HepG2 (cell line): Measurements from ENCODE around the gene GLYR1. TPM values are rescaled to one million over a fixed set of nuclear protein-coding genes. Genes with fewer than 3 reads are reported as not detected.

Source experiments
- ATAC-seq: fragments of 200-7000 bp; cut with Tn5 transposase; 3 replicates; pipeline ENCODE4 v1.9.1; 2020; ENCODE audit warnings: mild to moderate bottlenecking, moderate library complexity
- BruUV-seq: library from RNA; stranded (reverse); fragments of 400-500 nt; replicated peaks from 2 replicates; lab custom pipeline; 2021; lab: Mats Ljungman, UMichigan
- CTCF ChIA-PET: fragments of 300-600 bp; formaldehyde crosslinking; extraction: SDS; loops from one replicate; lab custom pipeline; 2021; ENCODE audit warnings: low total read pairs, inconsistent platforms, low intra/inter-chr PET ratio; lab: Yijun Ruan, JAX
- POLR2A ChIA-PET: fragments of 350-600 bp; sonication (Branson Sonifier 250); formaldehyde crosslinking; loops from one replicate; lab custom pipeline; 2020; ENCODE audit warnings: antibody characterized with exemption, inconsistent platforms; lab: Yijun Ruan, JAX
- DNase-seq: peaks from one replicate; pipeline ENCODE4 v3.0.0-alpha.2; 2015; ENCODE audit warnings: low spot score
- FAIRE-seq: peaks from 3 replicates; lab custom pipeline; 2011; peaks lifted over from hg19 to GRCh38; lab: Jason Lieb, UNC
- H2AFZ ChIP-seq: one replicate; pipeline ENCODE4 v1.6.1; 2011; ENCODE audit warnings: low read length, inconsistent platforms
- H3K27ac ChIP-seq: fragments of 300-600 bp; 3 replicates; pipeline ENCODE4 v1.8.0; 2011; ENCODE audit warnings: mixed run types, mild to moderate bottlenecking, mixed read lengths, low read length, inconsistent platforms; ENCODE audit not compliant: insufficient read depth; ENCODE audit errors: extremely low read length
- H3K27me3 ChIP-seq, 2 experiments: fragments of 200-600 bp in 1 of 2; 2 replicates in 1 of 2; 3 replicates in 1 of 2; pipeline versions ENCODE4 v1.6.0 to v1.8.0; 2011; ENCODE audit warnings: low read length in 2 of 2, mild to moderate bottlenecking in 2 of 2, moderate library complexity in 2 of 2, inconsistent platforms in 1 of 2; ENCODE audit not compliant: insufficient read depth in 2 of 2, control insufficient read depth in 1 of 2
- H3K36me3 ChIP-seq, 2 experiments: fragments of 200-600 bp in 1 of 2; replicated peaks in 1 of 2; 2 replicates in 1 of 2; 3 replicates in 1 of 2; pipeline versions ENCODE4 v1.5.1 to v1.8.0; 2011; ENCODE audit warnings: low read length in 2 of 2, inconsistent platforms in 1 of 2; ENCODE audit not compliant: insufficient read depth in 2 of 2, control insufficient read depth in 1 of 2
- H3K4me1 ChIP-seq: 2 replicates; pipeline ENCODE4 v1.5.1; 2012; ENCODE audit warnings: low read length, inconsistent platforms; ENCODE audit not compliant: insufficient read depth
- H3K4me2 ChIP-seq: 2 replicates; pipeline ENCODE4 v1.6.0; 2011; ENCODE audit warnings: low read depth, low read length, inconsistent platforms
- H3K4me3 ChIP-seq, 3 experiments: fragments of 200-600 bp in 1 of 3; sonication (generic), shearing (Covaris generic) in 1 of 3; replicated peaks in 1 of 3; 2 replicates each; pipeline ENCODE4 v1.5.1; 2011 to 2016; ENCODE audit warnings: low read length in 3 of 3, inconsistent platforms in 2 of 3, low read depth in 2 of 3, mild to moderate bottlenecking in 2 of 3, control low read depth in 1 of 3, mixed read lengths in 1 of 3; ENCODE audit not compliant: insufficient read depth in 1 of 3
- H3K79me2 ChIP-seq: one replicate; pipeline ENCODE4 v1.6.1; 2011; ENCODE audit warnings: low read length, inconsistent platforms; ENCODE audit not compliant: insufficient read depth
- H3K9ac ChIP-seq: 2 replicates; pipeline ENCODE4 v1.6.0; 2011; ENCODE audit warnings: mild to moderate bottlenecking, low read depth, low read length, inconsistent platforms; ENCODE audit not compliant: insufficient read depth
- H3K9me3 ChIP-seq: 2 replicates; pipeline ENCODE4 v1.5.1; 2012; ENCODE audit warnings: mild to moderate bottlenecking, low read length
- H4K20me1 ChIP-seq: 2 replicates; pipeline ENCODE4 v1.6.0; 2011; ENCODE audit warnings: inconsistent platforms, mild to moderate bottlenecking, low read length, moderate library complexity; ENCODE audit not compliant: insufficient read depth
- AGO2 ChIP-seq: fragments of 200-400 bp; formaldehyde crosslinking; optimal IDR thresholded peaks from 2 replicates; pipeline ENCODE3; 2017; ENCODE audit warnings: mild to moderate bottlenecking, low read depth, low read length, moderate library complexity
- GABPB1 ChIP-seq: IDR thresholded peaks from 2 replicates; pipeline ENCODE4 v1.6.1; 2016; ENCODE audit warnings: mild to moderate bottlenecking, missing genetic modification reagents, moderate library complexity, missing compliant biosample characterization
- SNAI1 ChIP-seq: sonication (generic); formaldehyde crosslinking; IDR thresholded peaks from 2 replicates; pipeline ENCODE4 v1.5.0; 2020; ENCODE audit warnings: mild to moderate bottlenecking, missing genetic modification reagents, borderline replicate concordance
- ZNF121 ChIP-seq: sonication (generic); formaldehyde crosslinking; IDR thresholded peaks from 2 replicates; pipeline ENCODE4 v1.5.0; 2020; ENCODE audit warnings: mild to moderate bottlenecking, missing genetic modification reagents
- ZNF263 ChIP-seq: sonication (generic); formaldehyde crosslinking; IDR thresholded peaks from 2 replicates; pipeline ENCODE4 v1.4.0; 2020; ENCODE audit warnings: missing genetic modification reagents
- WGBS: methylation state at CpG from one replicate; pipeline ENCODE4 v1.1.6; 2017; ENCODE audit warnings: low lambda C conversion rate; 5-methylcytosine and 5-hydroxymethylcytosine counted together
- in situ Hi-C: cut with HindIII; loops from 2 replicates; pipeline ENCODE4 v1.10.0; 2017; ENCODE audit warnings: low pct_unique_long_range_greater_than_20kb; ENCODE audit not compliant: extremely low pct_ligation_motif_present
- intact Hi-C: fragments of 100-400 bp; cut with micrococcal nuclease; formaldehyde crosslinking; loops from one replicate; pipeline ENCODE4 v1.10.0; 2022; ENCODE audit not compliant: unreplicated experiment
- polyA plus RNA-seq, 8 experiments: library from polyadenylated mRNA; depleted of rRNA in 3 of 8; stranded (reverse) in 7 of 8; unstranded in 1 of 8; fragments of >200 nt; fragmentation: Illumina TruSeq in 4 of 8; extraction: Trizol in 4 of 8; gene quantifications; 2 replicates each; pipeline versions ENCODE4 v1.2.1 to v1.2.3, GENCODE V29; 2011 to 2016; ENCODE audit warnings: low read depth in 4 of 8, missing spikeins in 1 of 8, mixed read lengths in 1 of 8; ENCODE audit not compliant: insufficient read depth in 1 of 8
- total RNA-seq, 5 experiments: library from RNA; depleted of rRNA; stranded (reverse); fragments of >200 nt; fragmentation: Illumina TruSeq; extraction: Trizol; gene quantifications; 2 replicates each; pipeline ENCODE4 v1.2.3, GENCODE V29; 2016; ENCODE audit warnings: low read depth in 1 of 5
- TF ChIP-seq, protein P1 (sequence below): sonication (generic); formaldehyde crosslinking; conservative IDR thresholded peaks from 2 replicates; pipeline ENCODE4 v1.4.0; 2020; ENCODE audit warnings: missing genetic modification reagents

GLYR1 gene
- total and polyA plus RNA-seq, 2 of the 13 experiments (the other 11 are each of a cell fraction or from before 2014, with no cell fraction given): 28.3 to 48.7 TPM

DNA sequence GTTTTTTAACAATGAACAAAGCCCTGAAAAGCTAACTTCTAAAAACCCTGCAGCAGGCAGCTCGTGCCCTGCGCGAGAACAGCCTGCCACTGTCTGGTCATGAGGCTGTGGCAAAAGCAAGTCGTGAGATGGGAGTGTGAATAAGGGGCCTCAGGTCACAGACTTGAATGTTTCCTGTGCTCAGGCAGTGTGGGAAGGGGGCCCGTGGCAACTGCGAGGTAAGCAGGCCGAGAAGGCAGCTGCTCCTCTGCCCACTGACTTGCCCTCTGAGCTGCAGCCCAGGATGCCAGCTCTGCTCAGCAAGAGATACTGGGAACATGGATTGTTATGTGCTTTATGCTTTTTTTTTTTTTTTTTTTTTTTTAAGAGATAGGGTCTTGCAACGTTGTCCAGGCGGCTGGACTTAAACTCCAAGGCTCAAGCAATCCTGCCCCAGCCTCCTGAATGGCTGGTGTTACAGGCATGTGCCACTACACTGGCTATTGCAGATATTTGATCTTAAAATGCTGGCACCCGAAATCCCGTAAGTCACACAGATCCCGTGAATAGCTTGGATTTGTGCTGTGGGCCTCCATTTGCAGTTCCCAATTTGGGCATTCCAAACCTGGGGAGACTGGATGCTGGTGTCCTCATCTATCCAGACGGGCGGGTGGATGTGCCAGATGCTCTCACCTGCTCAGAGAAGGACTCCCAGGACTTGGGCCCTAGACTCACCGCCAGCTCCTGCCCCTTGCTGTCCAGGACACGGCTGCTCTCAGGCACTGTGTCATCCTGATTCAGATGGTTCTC is 44.2 kb upstream of the GLYR1 start:
- peaks cover 0 to 8% of the 10 kb centered on the region in 2 experiments; a peak in 3 of 5 replicates for H3K36me3 ChIP-seq
- POLR2A ChIA-PET: interaction anchor here (0.9 kb wide), 1 partner anchor 9 kb away, joined by 3 read pairs; no protein-coding TSS in a partner anchor

DNA sequence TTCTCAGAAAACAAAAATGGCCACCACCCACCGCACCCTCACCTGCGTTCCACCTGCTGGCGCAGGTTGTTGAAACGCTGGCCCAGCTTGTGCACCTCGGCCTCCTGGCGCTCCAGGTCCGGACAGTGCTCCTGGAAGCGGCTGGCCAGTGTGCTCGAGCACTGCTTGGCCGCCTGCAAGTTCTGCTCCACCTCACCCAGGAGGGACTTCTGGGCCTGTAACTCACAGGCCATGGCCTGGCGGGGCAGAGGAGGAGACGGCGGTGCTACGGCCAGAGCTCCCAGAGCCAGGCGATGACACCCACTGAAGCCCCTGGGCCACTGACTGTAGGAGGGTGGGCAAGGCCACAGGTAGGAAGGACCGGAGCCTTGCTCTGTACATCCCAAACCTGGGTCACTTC is 43.6 kb upstream of the GLYR1 start:
- 95% methylated on average over 9 of the region's 16 CpGs for WGBS
- Histone ChIP-seq H4K20me1 (no peaks in the 10 kb centered on the region), H3K9ac (no peak overlapping the region), H3K79me2 (no peaks in the 10 kb centered on the region), H3K9me3 (no peaks in the 10 kb centered on the region), H3K36me3 (peaks cover 0 to 14% of the 10 kb centered on the region in 2 experiments; a peak in 3 of 5 replicates), H3K4me1 (no peaks in the 10 kb centered on the region), H3K27ac (no peak overlapping the region), H3K4me2 (no peak overlapping the region), H3K4me3 (no peak overlapping the region), H3K27me3 (no peaks in the 10 kb centered on the region), H2AFZ (no peak overlapping the region)
- no peak for DNase-seq
- no peak for FAIRE-seq
- CTCF ChIA-PET: no interaction called here
- in situ Hi-C loops (no loop called here), intact Hi-C loops (no loop called here)
- TF ChIP-seq AGO2 (peak; percentile 36), SNAI1 (no peak)
- POLR2A ChIA-PET: no interaction called here
- no peak; the same call in 2 of the 3 replicates for ATAC-seq
- no TSS peak for BruUV-seq

More for the DNA sequence above, 44.2 kb upstream of the GLYR1 start:
- no peak overlapping the region for H2AFZ ChIP-seq
- no peak overlapping the region for H3K4me3 ChIP-seq
- no peak for FAIRE-seq
- H3K4me1 ChIP-seq: no peaks in the 10 kb centered on the region
- H3K27me3 ChIP-seq: no peaks in the 10 kb centered on the region
- H4K20me1 ChIP-seq: no peaks in the 10 kb centered on the region
- DNase-seq: no peak
- TF ChIP-seq, protein P1, sequence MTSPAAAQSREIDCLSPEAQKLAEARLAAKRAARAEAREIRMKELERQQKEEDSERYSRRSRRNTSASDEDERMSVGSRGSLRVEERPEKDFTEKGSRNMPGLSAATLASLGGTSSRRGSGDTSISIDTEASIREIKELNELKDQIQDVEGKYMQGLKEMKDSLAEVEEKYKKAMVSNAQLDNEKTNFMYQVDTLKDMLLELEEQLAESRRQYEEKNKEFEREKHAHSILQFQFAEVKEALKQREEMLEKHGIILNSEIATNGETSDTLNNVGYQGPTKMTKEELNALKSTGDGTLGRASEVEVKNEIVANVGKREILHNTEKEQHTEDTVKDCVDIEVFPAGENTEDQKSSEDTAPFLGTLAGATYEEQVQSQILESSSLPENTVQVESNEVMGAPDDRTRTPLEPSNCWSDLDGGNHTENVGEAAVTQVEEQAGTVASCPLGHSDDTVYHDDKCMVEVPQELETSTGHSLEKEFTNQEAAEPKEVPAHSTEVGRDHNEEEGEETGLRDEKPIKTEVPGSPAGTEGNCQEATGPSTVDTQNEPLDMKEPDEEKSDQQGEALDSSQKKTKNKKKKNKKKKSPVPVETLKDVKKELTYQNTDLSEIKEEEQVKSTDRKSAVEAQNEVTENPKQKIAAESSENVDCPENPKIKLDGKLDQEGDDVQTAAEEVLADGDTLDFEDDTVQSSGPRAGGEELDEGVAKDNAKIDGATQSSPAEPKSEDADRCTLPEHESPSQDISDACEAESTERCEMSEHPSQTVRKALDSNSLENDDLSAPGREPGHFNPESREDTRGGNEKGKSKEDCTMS: no peak
- TF ChIP-seq ZNF263 (no peak), GABPB1 (CRISPR knock-in tag) (no peak), ZNF121 (CRISPR knock-in tag) (peak; percentile 55; the same call in 1 of the 2 replicates)
- TF ChIP-seq, all 625 proteins: peak for 1
- no peak overlapping the region for H3K4me2 ChIP-seq
- no peak overlapping the region for H3K9ac ChIP-seq
- intact Hi-C loops: no loop called here
- ATAC-seq: no peak
- no peaks in the 10 kb centered on the region for H3K9me3 ChIP-seq
- H3K79me2 ChIP-seq: no peaks in the 10 kb centered on the region
- no peak overlapping the region for H3K27ac ChIP-seq
- WGBS: 96% methylated on average over 10 of the region's 16 CpGs
- no TSS peak for BruUV-seq
- CTCF ChIA-PET: no interaction called here
- in situ Hi-C loops: no loop called here
